ENCODE results near the gene SRL. TPM values are rescaled to one million over a fixed set of nuclear protein-coding genes. Genes with fewer than 3 reads are reported as not detected.

SRL gene
- total and polyA plus RNA-seq, 2 of the 8 experiments (the other 6 are each of a cell fraction or from before 2014, with no cell fraction given): 0.05 TPM; not detected in 1

DNA sequence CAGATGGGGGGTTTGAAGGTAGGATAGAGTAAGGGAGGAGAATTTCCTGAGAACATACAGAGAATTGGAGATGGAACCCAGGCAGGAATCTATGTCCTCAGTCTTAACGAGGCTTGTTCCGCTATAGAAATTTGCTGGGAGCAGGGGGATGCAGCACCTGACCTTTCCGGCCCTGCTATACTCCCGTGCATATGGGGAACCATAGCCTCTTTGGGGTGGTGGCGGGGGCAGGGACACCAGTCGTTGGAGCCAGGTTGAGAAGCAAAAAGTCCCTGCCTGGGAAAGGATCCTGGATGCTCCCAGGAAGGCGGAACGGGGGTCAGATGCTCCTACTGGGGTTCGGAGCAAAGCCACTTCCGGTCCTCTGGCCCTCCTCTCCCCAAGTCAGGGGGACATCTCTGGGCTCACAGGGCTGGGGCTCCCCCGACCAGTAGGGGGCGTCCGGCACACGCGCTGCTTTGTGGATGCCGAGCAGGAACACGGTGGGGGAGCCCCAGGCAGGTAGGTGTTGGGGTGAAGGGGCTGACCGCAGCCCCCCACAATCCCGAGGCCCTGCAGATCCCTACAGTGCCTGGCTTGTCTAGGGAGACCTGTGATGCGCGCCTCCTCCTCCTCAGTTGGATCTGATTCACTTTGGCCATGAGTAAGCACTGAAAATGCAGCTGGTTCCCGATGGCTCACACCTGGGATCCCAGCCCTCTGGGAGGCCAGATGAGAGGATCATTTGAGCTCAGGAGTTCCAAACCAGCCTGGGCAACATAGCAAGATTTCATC, 46.5 kb upstream of the SRL start (continued):
- TF ChIP-seq SRF (IDR thresholded peaks at IDR 0.05; ENCODE audit: low read depth, low read length) (0 out of 2 replicates have a peak, but pooled peaks have one; percentile 2), PHF8 (conservative IDR thresholded peaks at IDR 0.05; ENCODE audit: low read depth, low read length) (no peak), TAF1 (IDR thresholded peaks at IDR 0.05; ENCODE audit: low read depth, low read length) (peak; percentile 42; the same call in 1 of the 2 replicates), GABPA (IDR thresholded peaks at IDR 0.05; ENCODE audit: borderline replicate concordance, insufficient read depth, low read length) (peak; percentile 88), ASH2L (IDR thresholded peaks at IDR 0.05; ENCODE audit: low read length) (peak; percentile 41), CHD2 (IDR thresholded peaks at IDR 0.05; ENCODE audit: low read length) (0 out of 2 replicates have a peak, but pooled peaks have one; percentile 33), CBX8 (IDR thresholded peaks at IDR 0.05; ENCODE audit: borderline replicate concordance, low read depth, low read length) (no peak)
- TF ChIP-seq, protein P1, sequence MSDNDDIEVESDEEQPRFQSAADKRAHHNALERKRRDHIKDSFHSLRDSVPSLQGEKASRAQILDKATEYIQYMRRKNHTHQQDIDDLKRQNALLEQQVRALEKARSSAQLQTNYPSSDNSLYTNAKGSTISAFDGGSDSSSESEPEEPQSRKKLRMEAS (IDR thresholded peaks at IDR 0.05): peak; percentile 80

Measured in H1 (cell line).